ENCODE results near the gene BCCIP.

The BCCIP gene

GRCh38 chr10:125822878-125823662 is at the start of gene BCCIP, which contains the start of gene UROS:
TSS of gene BCCIP (plus strand) at chr10:125823546. CDS start at chr10:125823558, 12 bp downstream.
TSS of gene UROS (minus strand) at chr10:125823258. CDS start at chr10:125816499, 6,759 bp downstream.
- peak; percentile 63 for DNase-seq

- no peak for DNase-seq
Observed at GRCh38 chr10:125773687-125774543, 49.4 kb upstream of the BCCIP start.

- no peak for DNase-seq
Observed at GRCh38 chr10:125774581-125775191, 48.7 kb upstream of the BCCIP start.

- DNase-seq, result no peak
Observed at GRCh38 chr10:125775491-125776106, 47.7 kb upstream of the BCCIP start, which contains the start of gene MMP21. TSS of gene MMP21 (minus strand) at chr10:125775821. CDS start at chr10:125775821, 0 bp downstream.

- no peak for DNase-seq
Observed at GRCh38 chr10:125777806-125778205, 45.5 kb upstream of the BCCIP start.

- no peak for DNase-seq
Observed at GRCh38 chr10:125778556-125778955, 44.8 kb upstream of the BCCIP start.

- no peak for DNase-seq
Observed at GRCh38 chr10:125779403-125780327, 43.7 kb upstream of the BCCIP start.

- no peak for DNase-seq
Observed at GRCh38 chr10:125781374-125781773, 42.0 kb upstream of the BCCIP start.

GRCh38 chr10:125782054-125782453 is 41.3 kb upstream of the BCCIP start:
- DNase-seq, result no peak

- no peak for DNase-seq
Observed at GRCh38 chr10:125782616-125783015, 40.7 kb upstream of the BCCIP start.

- no peak for DNase-seq
Observed at GRCh38 chr10:125783408-125783807, 39.9 kb upstream of the BCCIP start.

- no peak for DNase-seq
Observed at GRCh38 chr10:125783957-125784356, 39.4 kb upstream of the BCCIP start.

GRCh38 chr10:125785791-125786190 is 37.6 kb upstream of the BCCIP start:
- DNase-seq, result no peak

- no peak for DNase-seq
Observed at GRCh38 chr10:125788156-125789034, 35.0 kb upstream of the BCCIP start.

- DNase-seq, result no peak
Observed at GRCh38 chr10:125792342-125793300, 30.7 kb upstream of the BCCIP start.

GRCh38 chr10:125795128-125795527 is 28.2 kb upstream of the BCCIP start:
- DNase-seq, result no peak

GRCh38 chr10:125795637-125796190 is 27.6 kb upstream of the BCCIP start:
- DNase-seq, result no peak

GRCh38 chr10:125797424-125797823 is 25.9 kb upstream of the BCCIP start:
- no peak for DNase-seq

Data from DMS79 treated with DMSO at 0.1 percent for 48 hours (cell line).